NT2/D1 (cell line): ENCODE results near the gene GNAL.
"Not testable (repeated sequence)": the region's sequence is repeated elsewhere in the genome, so short reads cannot be mapped to it uniquely, and the experiment has no call there.

Experiments
- SUZ12 ChIP-seq: IDR thresholded peaks from 2 replicates; pipeline ENCODE4 v1.6.1; 2011; ENCODE audit not compliant: insufficient read length, insufficient read depth; ENCODE audit errors: extremely low read depth
- YY1 ChIP-seq: IDR thresholded peaks from 2 replicates; pipeline ENCODE4 v1.6.1; 2011; ENCODE audit not compliant: insufficient read length, insufficient read depth
- ZNF274 ChIP-seq: IDR thresholded peaks from 2 replicates; pipeline ENCODE4 v1.6.1; 2011; ENCODE audit warnings: mild to moderate bottlenecking, low read depth, low read length

GRCh38 chr18:11919522-11919921, 230.5 kb downstream of the GNAL start:
- not testable (repeated sequence) for TF ChIP-seq ZNF274, YY1, SUZ12
